Fibroblast of villous mesenchyme (primary cell): Measurements from ENCODE around the gene FFAR1. TPM values are rescaled to one million over a fixed set of nuclear protein-coding genes. Genes with fewer than 3 reads are reported as not detected.

Source experiments
- DNase-seq: peaks from one replicate; pipeline ENCODE4 v3.0.0-alpha.2; 2010; ENCODE audit warnings: low read depth
- H3K4me3 ChIP-seq: 2 replicates; pipeline ENCODE4 v1.5.1; 2011; ENCODE audit warnings: low read depth, mild to moderate bottlenecking, low read length
- total RNA-seq: library from RNA; depleted of rRNA; stranded (reverse); fragments of >200 nt; gene quantifications from 2 replicates; pipeline ENCODE4 v1.2.3, GENCODE V29; 2012
- TF ChIP-seq, protein P1 (sequence below): IDR thresholded peaks from 2 replicates; pipeline ENCODE4 v1.5.1; 2012; ENCODE audit warnings: low read depth, mild to moderate bottlenecking, low read length; ENCODE audit not compliant: insufficient read depth

Gene FFAR1
- total RNA-seq, 1 donor = not detected

DNA sequence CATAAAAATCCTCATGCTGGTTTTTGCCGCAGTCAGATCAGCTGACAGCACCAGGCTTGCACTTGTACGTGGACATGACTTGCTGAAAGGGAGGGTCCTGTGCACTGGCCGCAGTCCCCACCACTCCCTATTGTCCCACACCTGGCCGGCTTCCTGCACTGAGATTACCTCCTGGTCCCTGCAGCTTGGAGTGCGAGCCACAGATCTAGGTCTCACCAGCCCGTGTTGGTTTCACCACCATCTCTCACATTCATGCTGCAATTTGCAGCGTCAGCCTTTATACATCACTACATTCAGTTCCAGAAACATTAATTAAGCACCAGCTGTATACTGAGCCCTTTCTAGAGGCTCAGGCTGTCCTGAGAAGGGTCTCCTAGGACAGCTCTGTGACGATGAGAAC lies 33.7 kb upstream of the FFAR1 start:
- no peak overlapping the region for H3K4me3 ChIP-seq
- DNase-seq = no peak
- TF ChIP-seq, protein P1, sequence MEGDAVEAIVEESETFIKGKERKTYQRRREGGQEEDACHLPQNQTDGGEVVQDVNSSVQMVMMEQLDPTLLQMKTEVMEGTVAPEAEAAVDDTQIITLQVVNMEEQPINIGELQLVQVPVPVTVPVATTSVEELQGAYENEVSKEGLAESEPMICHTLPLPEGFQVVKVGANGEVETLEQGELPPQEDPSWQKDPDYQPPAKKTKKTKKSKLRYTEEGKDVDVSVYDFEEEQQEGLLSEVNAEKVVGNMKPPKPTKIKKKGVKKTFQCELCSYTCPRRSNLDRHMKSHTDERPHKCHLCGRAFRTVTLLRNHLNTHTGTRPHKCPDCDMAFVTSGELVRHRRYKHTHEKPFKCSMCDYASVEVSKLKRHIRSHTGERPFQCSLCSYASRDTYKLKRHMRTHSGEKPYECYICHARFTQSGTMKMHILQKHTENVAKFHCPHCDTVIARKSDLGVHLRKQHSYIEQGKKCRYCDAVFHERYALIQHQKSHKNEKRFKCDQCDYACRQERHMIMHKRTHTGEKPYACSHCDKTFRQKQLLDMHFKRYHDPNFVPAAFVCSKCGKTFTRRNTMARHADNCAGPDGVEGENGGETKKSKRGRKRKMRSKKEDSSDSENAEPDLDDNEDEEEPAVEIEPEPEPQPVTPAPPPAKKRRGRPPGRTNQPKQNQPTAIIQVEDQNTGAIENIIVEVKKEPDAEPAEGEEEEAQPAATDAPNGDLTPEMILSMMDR = no peak

DNA sequence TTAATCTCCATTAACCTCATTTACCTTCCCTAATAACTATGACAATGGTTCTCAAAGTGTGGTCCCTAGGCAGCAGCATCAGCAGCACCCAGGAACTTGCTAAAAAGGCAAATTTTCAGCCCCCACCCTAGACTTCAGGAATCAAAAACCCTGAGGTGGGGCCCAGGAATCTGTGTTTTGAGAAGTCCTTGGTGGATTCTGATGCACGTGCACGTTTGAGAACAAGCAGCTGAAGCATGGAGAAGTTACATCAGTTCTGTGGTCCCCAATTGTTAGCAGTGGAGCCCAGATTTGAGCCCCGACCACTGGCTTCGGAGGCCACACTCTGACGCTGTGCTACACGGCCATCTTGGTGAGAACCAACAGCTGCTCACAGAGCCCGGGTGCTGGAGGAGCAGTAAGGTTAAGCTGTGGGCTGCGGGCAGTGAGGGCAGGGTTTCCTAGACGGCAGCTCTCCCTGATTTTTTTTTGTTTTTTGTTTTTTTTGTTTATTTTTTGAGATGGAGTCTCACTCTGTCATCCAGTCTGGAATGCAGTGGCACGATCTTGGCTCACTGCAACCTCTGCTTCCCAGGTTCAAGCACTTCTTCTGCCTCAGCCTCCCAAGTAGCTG lies 32.7 kb upstream of the FFAR1 start:
- TF ChIP-seq, protein P1 = no peak
- no peak for DNase-seq
- H3K4me3 ChIP-seq = no peak overlapping the region

DNA sequence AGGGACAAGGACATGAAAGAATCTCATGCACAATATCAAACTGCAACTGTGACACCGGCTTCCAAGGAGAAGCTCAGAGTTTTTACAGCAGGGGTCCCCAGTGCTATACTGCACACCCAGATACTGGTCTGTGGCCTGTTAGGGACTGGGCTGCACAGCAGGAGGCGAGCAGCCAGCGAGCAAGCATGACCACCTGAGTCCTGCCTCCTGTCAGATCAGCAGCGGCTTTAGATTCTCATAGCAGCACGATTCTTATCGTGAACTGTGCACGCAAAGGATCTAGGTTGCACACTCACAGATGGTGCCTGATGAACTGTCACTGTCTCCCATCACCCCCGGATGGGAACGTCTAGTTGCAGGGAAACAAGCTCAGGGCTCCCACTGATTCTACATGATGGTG lies 31.8 kb upstream of the FFAR1 start:
- DNase-seq = no peak
- no peak overlapping the region for H3K4me3 ChIP-seq
- TF ChIP-seq, protein P1 = no peak

DNA sequence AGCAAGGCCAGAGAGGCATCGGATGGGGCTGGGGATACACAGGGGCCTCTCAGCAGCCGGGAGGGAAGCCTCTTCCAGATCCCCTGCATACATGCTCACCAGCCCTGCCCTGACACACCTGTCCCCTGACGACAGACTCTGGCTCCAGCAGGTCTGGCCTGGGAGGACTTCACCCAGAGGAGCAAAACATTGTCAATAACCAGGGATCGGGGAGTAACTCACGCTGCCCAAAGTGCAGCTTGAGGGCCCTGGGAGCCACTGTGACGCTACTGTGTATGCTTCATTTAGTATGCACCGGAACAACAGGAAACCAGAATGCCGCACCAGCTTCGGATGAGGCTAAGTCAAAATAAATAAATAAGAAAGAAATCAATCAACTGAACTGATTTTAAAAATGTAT lies 31.1 kb upstream of the FFAR1 start:
- no peak for DNase-seq
- TF ChIP-seq, protein P1 = no peak
- no peak overlapping the region for H3K4me3 ChIP-seq

DNA sequence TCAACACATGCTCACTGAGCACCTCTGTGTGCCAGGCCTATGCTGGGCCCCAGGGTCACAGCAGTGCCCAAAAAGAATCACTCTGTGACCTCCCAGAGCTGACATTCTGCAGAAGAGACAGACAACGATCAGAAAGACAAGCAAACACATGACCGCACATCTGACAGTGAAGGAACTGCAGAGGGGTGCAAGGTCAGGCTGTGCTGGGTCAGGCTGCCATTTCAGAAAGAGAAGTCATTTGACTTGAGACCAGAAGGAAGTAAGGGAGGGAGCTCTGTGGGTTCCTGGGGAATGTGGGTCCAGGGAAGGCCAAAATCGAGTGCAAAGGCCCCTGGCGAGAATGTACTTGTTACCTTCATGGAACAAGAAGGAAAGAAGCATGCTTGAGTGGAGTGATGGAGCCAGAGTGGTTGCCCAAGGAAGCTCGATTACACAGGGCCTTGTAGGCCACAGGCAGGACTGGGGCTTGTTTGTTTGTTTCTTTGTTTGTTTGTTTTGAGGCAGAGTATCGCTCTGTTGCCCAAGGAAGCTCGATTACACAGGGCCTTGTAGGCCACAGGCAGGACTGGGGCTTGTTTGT lies 30.1 kb upstream of the FFAR1 start:
- H3K4me3 ChIP-seq = no peak overlapping the region
- DNase-seq = no peak
- TF ChIP-seq, protein P1 = no peak

DNA sequence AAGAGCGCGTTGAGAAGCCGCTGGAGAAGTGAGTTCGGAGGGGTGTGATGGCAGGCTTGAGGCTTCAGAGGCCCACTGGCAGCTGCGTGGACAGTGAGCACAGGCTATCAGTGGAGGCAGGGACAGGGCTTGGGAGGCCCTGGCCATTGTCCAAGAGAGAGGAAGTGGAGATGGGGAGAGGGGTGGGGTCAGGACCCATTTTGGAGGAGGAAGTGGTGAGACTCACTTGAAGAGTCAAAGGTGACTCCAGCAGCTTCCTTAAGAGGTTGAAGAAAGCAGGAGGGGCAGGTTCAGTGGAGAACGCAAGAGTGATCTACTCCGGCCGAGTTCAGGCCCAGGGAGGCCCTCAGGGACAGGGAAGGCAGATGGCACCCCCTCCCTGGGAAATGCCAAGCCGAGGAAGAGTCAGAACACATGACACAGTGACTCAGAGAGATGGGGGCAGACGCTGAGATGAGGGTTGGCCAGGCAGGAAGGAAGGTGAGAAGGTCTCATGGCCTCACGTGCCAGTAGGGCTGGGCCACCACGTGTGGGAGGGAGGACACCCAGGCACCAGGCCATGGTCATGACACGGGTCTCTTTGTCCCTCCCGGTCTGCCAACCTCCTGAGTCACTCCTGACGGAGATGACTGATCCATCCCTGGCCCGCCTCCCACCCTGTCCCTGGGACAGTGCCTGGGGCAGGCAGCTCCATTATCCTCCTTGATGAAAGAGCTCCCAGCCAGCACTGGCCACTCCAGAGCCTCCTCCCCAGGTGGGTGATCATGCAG lies 28.8 kb upstream of the FFAR1 start:
- H3K4me3 ChIP-seq = no peak overlapping the region
- peak; percentile 46 for DNase-seq
- TF ChIP-seq, protein P1 = no peak
